Effector CD8-positive, alpha-beta T cell (primary cell): ENCODE data around the gene DCTN3.
A peak's percentile ranks its signal among the peaks of the same experiment; 100 is the strongest.

Experiments
- DNase-seq: peaks from one replicate; lab custom pipeline; 2025; lab: John Stamatoyannopoulos, UW

DCTN3 gene

GRCh38 chr9:34623374-34624235, 3.3 kb upstream of the DCTN3 start:
- no peak for DNase-seq

- DNase-seq: no peak
Observed at GRCh38 chr9:34615132-34615531, 5.2 kb downstream of the DCTN3 start.

- DNase-seq: peak; percentile 50
Observed at GRCh38 chr9:34612788-34613390, 7.4 kb downstream of the DCTN3 start.

- peak; percentile 74 for DNase-seq
Observed at GRCh38 chr9:34611811-34612787, 8.2 kb downstream of the DCTN3 start, which contains the start of gene RPP25L. Gene RPP25L, minus strand, starts transcription at chr9:34612097. Its CDS starts 801 bp downstream, at chr9:34611296.

GRCh38 chr9:34611251-34611810, 9.0 kb downstream of the DCTN3 start:
- DNase-seq: no peak

GRCh38 chr9:34610434-34611206, 9.7 kb downstream of the DCTN3 start:
- DNase-seq: no peak

GRCh38 chr9:34607331-34607730, 13.0 kb downstream of the DCTN3 start:
- DNase-seq: no peak

GRCh38 chr9:34606905-34607304, 13.4 kb downstream of the DCTN3 start:
- no peak for DNase-seq

GRCh38 chr9:34606190-34606589, 14.1 kb downstream of the DCTN3 start:
- DNase-seq: no peak

- DNase-seq: peak; percentile 75
Observed at GRCh38 chr9:34603610-34604231, 16.6 kb downstream of the DCTN3 start.

- DNase-seq: no peak
Observed at GRCh38 chr9:34601937-34602573, 18.2 kb downstream of the DCTN3 start.

- no peak for DNase-seq
Observed at GRCh38 chr9:34600908-34601307, 19.4 kb downstream of the DCTN3 start.

GRCh38 chr9:34599546-34599945, 20.7 kb downstream of the DCTN3 start:
- DNase-seq: no peak

- DNase-seq: no peak
Observed at GRCh38 chr9:34594177-34594576, 26.1 kb downstream of the DCTN3 start.

- DNase-seq: no peak
Observed at GRCh38 chr9:34592895-34593601, 27.2 kb downstream of the DCTN3 start.

- no peak for DNase-seq
Observed at GRCh38 chr9:34591917-34592866, 28.1 kb downstream of the DCTN3 start.

GRCh38 chr9:34591248-34591916, 28.9 kb downstream of the DCTN3 start:
- peak; percentile 63 for DNase-seq
